ENCODE results near the gene DHCR24. TPM values are rescaled to one million over a fixed set of nuclear protein-coding genes. Genes with fewer than 3 reads are reported as not detected.

DHCR24 gene
- total and polyA plus RNA-seq, 2 of the 13 experiments (the other 11 are each of a cell fraction or from before 2014, with no cell fraction given), result 374 to 448 TPM

DNA sequence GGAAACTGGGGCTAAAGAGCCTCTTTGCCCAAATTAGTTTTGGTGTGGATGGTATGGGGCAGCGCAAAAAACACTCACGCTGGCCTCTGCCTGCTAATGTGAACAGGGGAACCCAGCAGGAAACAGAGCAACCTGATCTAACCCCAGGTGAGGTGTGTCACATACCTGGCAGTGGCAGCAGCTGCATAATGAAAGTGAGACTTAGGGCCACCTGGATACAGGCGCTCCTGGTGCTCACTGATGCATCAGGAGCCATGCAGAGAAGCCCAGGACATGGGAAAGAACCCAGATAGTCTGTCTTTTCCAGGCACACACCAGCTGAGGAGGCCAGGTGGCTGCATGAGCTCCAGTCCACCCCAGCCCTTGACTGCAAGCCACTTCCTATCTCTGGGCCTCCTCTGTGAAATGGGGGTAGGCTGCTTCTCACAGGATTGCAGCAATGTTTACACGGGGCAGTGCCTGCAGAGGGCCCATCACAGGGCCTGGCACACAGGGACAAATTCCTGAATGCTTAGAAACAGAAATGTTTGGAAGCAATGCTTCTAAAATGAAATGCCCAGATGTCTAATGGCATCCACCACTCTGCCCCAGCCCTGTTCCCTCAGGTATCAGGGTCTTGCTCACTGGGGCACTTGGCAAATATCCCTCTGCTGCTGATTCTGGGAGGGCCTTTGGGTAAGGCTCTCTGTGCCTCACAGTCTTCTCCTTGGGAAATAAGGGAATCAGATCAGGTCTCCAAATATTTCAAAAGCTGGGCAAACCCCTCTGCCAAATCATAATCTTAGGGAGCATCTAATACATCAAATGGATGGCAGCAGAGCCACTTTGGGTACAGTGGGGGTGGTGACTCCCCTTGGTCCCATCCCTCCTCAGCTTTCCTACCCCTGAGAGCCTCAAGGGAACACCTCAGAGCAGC, 19.9 kb downstream of the DHCR24 start (continued):
- TF ChIP-seq PBX2 (CRISPR knock-in tag; IDR thresholded peaks at IDR 0.05), result no peak
- TF ChIP-seq, protein P1, sequence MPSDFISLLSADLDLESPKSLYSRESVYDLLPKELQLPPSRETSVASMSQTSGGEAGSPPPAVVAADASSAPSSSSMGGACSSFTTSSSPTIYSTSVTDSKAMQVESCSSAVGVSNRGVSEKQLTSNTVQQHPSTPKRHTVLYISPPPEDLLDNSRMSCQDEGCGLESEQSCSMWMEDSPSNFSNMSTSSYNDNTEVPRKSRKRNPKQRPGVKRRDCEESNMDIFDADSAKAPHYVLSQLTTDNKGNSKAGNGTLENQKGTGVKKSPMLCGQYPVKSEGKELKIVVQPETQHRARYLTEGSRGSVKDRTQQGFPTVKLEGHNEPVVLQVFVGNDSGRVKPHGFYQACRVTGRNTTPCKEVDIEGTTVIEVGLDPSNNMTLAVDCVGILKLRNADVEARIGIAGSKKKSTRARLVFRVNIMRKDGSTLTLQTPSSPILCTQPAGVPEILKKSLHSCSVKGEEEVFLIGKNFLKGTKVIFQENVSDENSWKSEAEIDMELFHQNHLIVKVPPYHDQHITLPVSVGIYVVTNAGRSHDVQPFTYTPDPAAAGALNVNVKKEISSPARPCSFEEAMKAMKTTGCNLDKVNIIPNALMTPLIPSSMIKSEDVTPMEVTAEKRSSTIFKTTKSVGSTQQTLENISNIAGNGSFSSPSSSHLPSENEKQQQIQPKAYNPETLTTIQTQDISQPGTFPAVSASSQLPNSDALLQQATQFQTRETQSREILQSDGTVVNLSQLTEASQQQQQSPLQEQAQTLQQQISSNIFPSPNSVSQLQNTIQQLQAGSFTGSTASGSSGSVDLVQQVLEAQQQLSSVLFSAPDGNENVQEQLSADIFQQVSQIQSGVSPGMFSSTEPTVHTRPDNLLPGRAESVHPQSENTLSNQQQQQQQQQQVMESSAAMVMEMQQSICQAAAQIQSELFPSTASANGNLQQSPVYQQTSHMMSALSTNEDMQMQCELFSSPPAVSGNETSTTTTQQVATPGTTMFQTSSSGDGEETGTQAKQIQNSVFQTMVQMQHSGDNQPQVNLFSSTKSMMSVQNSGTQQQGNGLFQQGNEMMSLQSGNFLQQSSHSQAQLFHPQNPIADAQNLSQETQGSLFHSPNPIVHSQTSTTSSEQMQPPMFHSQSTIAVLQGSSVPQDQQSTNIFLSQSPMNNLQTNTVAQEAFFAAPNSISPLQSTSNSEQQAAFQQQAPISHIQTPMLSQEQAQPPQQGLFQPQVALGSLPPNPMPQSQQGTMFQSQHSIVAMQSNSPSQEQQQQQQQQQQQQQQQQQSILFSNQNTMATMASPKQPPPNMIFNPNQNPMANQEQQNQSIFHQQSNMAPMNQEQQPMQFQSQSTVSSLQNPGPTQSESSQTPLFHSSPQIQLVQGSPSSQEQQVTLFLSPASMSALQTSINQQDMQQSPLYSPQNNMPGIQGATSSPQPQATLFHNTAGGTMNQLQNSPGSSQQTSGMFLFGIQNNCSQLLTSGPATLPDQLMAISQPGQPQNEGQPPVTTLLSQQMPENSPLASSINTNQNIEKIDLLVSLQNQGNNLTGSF (CRISPR knock-in tag; IDR thresholded peaks at IDR 0.05), result peak; percentile 28; the same call in 1 of the 2 replicates
- no peak for TF ChIP-seq FOXK1 (CRISPR knock-in tag; IDR thresholded peaks at IDR 0.05; ENCODE audit: borderline replicate concordance, low read depth)
- 0 out of 2 replicates have a peak, but pooled peaks have one; percentile 18 for TF ChIP-seq ZNF770 (CRISPR knock-in tag; IDR thresholded peaks at IDR 0.05)
- TF ChIP-seq BORCS8-MEF2B (CRISPR knock-in tag; IDR thresholded peaks at IDR 0.05), result peak; percentile 24; the same call in 1 of the 2 replicates
- no peak for TF ChIP-seq ZNF253 (CRISPR knock-in tag; IDR thresholded peaks at IDR 0.05; ENCODE audit: borderline replicate concordance)
- TF ChIP-seq KLF6 (CRISPR knock-in tag; IDR thresholded peaks at IDR 0.05), result 0 out of 2 replicates have a peak, but pooled peaks have one; percentile 5
- TF ChIP-seq IRF2 (CRISPR knock-in tag; IDR thresholded peaks at IDR 0.05), result 0 out of 2 replicates have a peak, but pooled peaks have one; percentile 21
- peak; percentile 19; the same call in 1 of the 2 replicates for TF ChIP-seq ARID5B (CRISPR knock-in tag; IDR thresholded peaks at IDR 0.05)
- TF ChIP-seq, protein P2, sequence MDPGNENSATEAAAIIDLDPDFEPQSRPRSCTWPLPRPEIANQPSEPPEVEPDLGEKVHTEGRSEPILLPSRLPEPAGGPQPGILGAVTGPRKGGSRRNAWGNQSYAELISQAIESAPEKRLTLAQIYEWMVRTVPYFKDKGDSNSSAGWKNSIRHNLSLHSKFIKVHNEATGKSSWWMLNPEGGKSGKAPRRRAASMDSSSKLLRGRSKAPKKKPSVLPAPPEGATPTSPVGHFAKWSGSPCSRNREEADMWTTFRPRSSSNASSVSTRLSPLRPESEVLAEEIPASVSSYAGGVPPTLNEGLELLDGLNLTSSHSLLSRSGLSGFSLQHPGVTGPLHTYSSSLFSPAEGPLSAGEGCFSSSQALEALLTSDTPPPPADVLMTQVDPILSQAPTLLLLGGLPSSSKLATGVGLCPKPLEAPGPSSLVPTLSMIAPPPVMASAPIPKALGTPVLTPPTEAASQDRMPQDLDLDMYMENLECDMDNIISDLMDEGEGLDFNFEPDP (CRISPR knock-in tag; conservative IDR thresholded peaks at IDR 0.05), result 0 out of 2 replicates have a peak, but pooled peaks have one; percentile 62

Measured in HepG2 (cell line).